ENCODE data around the gene EPHX1. TPM values are rescaled to one million over a fixed set of nuclear protein-coding genes. Genes with fewer than 3 reads are reported as not detected.

Gene EPHX1
- total and polyA plus RNA-seq, 10 of the 15 experiments (the other 5 are each of a cell fraction or from before 2014, with no cell fraction given) = 0.33 to 2.9 (median 0.78) TPM; not detected in 2

GRCh38 chr1:225762002-225762441 lies 47.9 kb upstream of the EPHX1 start:
- no peak overlapping the region for H3K4me2 ChIP-seq (ENCODE audit: control insufficient read depth, insufficient read depth)
- no peak overlapping the region for H2AFZ ChIP-seq (ENCODE audit: control insufficient read depth, low read depth, low read length)
- no peak for FAIRE-seq
- SMC1A ChIA-PET (ENCODE audit: uncharacterized antibody, unreplicated experiment) = interaction anchor here (1.0 to 1.3 kb wide), 2 partner anchors 10 to 17 kb away, joined by 3 read pairs; no protein-coding TSS in a partner anchor
- 87% methylated on average over 5 of the region's 5 CpGs for WGBS (ENCODE audit: insufficient coverage, insufficient replicate concordance, low lambda C conversion rate, missing lambda C conversion rate)
- intact Hi-C loops (cut with micrococcal nuclease; ENCODE audit: unreplicated experiment) = loop anchor here (5.0 kb wide), 1 partner anchor 255 kb away; no protein-coding TSS in a partner anchor
- no peaks in the 10 kb centered on the region for H3K79me2 ChIP-seq (ENCODE audit: control insufficient read depth, insufficient read depth, low read length)
- no peaks in the 10 kb centered on the region for H3K36me3 ChIP-seq (ENCODE audit: control insufficient read depth in 2 of 2, insufficient read depth in 2 of 2, low read length in 1 of 2)
- ATAC-seq = no peak
- no TSS peak for BruUV-seq (replicated peaks)
- no peak overlapping the region for H3K27ac ChIP-seq (ENCODE audit: control insufficient read depth, insufficient read depth)
- POLR2A ChIA-PET = no interaction called here
- no peaks in the 10 kb centered on the region for H4K20me1 ChIP-seq (ENCODE audit: control insufficient read depth, insufficient read depth)
- CTCF ChIA-PET = interaction anchor here (8.4 kb wide), 1 partner anchor 15 kb away, joined by 57 read pairs; the partner anchor contains the start of gene SRP9
- no peak overlapping the region for H3K9ac ChIP-seq (ENCODE audit: control insufficient read depth, insufficient read depth, low read length)
- no peak overlapping the region for H3K4me3 ChIP-seq
- RAD21 ChIA-PET (ENCODE audit: unreplicated experiment) = no interaction called here
- no peaks in the 10 kb centered on the region; a peak in 1 of 4 replicates for H3K27me3 ChIP-seq (replicated peaks in 1 of 2; ENCODE audit: control insufficient read depth in 2 of 2, insufficient read depth in 2 of 2, low read length in 1 of 2)
- H3K4me1 ChIP-seq (ENCODE audit: control insufficient read depth, insufficient read depth, low read length) = peaks cover 9% of the 10 kb centered on the region
- in situ Hi-C loops (cut with MboI) = no loop called here
- H3K9me3 ChIP-seq (replicated peaks; ENCODE audit: control insufficient read depth, insufficient read depth, low read length) = no peaks in the 10 kb centered on the region
- DNase-seq (ENCODE audit: low read depth, low spot score) = no peak
- TF ChIP-seq PAX5 (IDR thresholded peaks at IDR 0.05; ENCODE audit: borderline replicate concordance, low read depth, low read length) = no peak
- TF ChIP-seq IKZF1 (conservative IDR thresholded peaks at IDR 0.05) = no peak
- no peak for TF ChIP-seq NBN (IDR thresholded peaks at IDR 0.05)
- TF ChIP-seq RBBP5 (conservative IDR thresholded peaks at IDR 0.05) = no peak
- TF ChIP-seq, protein P1, sequence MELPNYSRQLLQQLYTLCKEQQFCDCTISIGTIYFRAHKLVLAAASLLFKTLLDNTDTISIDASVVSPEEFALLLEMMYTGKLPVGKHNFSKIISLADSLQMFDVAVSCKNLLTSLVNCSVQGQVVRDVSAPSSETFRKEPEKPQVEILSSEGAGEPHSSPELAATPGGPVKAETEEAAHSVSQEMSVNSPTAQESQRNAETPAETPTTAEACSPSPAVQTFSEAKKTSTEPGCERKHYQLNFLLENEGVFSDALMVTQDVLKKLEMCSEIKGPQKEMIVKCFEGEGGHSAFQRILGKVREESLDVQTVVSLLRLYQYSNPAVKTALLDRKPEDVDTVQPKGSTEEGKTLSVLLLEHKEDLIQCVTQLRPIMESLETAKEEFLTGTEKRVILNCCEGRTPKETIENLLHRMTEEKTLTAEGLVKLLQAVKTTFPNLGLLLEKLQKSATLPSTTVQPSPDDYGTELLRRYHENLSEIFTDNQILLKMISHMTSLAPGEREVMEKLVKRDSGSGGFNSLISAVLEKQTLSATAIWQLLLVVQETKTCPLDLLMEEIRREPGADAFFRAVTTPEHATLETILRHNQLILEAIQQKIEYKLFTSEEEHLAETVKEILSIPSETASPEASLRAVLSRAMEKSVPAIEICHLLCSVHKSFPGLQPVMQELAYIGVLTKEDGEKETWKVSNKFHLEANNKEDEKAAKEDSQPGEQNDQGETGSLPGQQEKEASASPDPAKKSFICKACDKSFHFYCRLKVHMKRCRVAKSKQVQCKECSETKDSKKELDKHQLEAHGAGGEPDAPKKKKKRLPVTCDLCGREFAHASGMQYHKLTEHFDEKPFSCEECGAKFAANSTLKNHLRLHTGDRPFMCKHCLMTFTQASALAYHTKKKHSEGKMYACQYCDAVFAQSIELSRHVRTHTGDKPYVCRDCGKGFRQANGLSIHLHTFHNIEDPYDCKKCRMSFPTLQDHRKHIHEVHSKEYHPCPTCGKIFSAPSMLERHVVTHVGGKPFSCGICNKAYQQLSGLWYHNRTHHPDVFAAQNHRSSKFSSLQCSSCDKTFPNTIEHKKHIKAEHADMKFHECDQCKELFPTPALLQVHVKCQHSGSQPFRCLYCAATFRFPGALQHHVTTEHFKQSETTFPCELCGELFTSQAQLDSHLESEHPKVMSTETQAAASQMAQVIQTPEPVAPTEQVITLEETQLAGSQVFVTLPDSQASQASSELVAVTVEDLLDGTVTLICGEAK (IDR thresholded peaks at IDR 0.05; ENCODE audit: borderline replicate concordance) = no peak
- no peak for TF ChIP-seq SMAD5 (IDR thresholded peaks at IDR 0.05; ENCODE audit: low read depth)
- TF ChIP-seq HDAC6 (IDR thresholded peaks at IDR 0.05; ENCODE audit: unreplicated experiment) = no peak
- no peak for TF ChIP-seq ZNF687 (IDR thresholded peaks at IDR 0.05)
- no peak for TF ChIP-seq ASH2L (IDR thresholded peaks at IDR 0.05; ENCODE audit: borderline replicate concordance, low read depth)
- TF ChIP-seq NKRF (conservative IDR thresholded peaks at IDR 0.05) = no peak
- TF ChIP-seq LARP7 (IDR thresholded peaks at IDR 0.05) = no peak
- TF ChIP-seq IRF5 (IDR thresholded peaks at IDR 0.05; ENCODE audit: borderline replicate concordance) = no peak
- no peak for TF ChIP-seq STAT1 (conservative IDR thresholded peaks at IDR 0.05)
- TF ChIP-seq CREB1 (IDR thresholded peaks at IDR 0.05; ENCODE audit: low read depth) = no peak
